ENCODE measurements around the gene STIP1. TPM values are rescaled to one million over a fixed set of nuclear protein-coding genes. Genes with fewer than 3 reads are reported as not detected.
A peak's percentile ranks its signal among the peaks of the same experiment; 100 is the strongest.

STIP1 gene
- total and polyA plus RNA-seq, 9 of the 15 experiments (the other 6 are each of a cell fraction or from before 2014, with no cell fraction given): 58.1 to 465 (median 346) TPM

GRCh38 chr11:64245797-64246620 is 60.0 kb downstream of the STIP1 start (continued):
- no peak for TF ChIP-seq BRF1 (IDR thresholded peaks at IDR 0.05; ENCODE audit: borderline replicate concordance, extremely low read depth, insufficient read length)
- TF ChIP-seq POU5F1 (IDR thresholded peaks at IDR 0.05; ENCODE audit: borderline replicate concordance, low read depth, low read length, partially characterized antibody): no peak
- TF ChIP-seq ZC3H4 (CRISPR knock-in tag; IDR thresholded peaks at IDR 0.05; ENCODE audit: borderline replicate concordance): 0 out of 2 replicates have a peak, but pooled peaks have one; percentile 8
- TF ChIP-seq ZFP30 (CRISPR knock-in tag; IDR thresholded peaks at IDR 0.05; ENCODE audit: borderline replicate concordance): no peak
- TF ChIP-seq NCOA6 (IDR thresholded peaks at IDR 0.05): no peak
- no peak for TF ChIP-seq EP300 (IDR thresholded peaks at IDR 0.05; ENCODE audit: low read length)
- TF ChIP-seq MITF (IDR thresholded peaks at IDR 0.05): 0 out of 2 replicates have a peak, but pooled peaks have one; percentile 31
- TF ChIP-seq MBD2 (IDR thresholded peaks at IDR 0.05; ENCODE audit: borderline replicate concordance, low read depth): no peak
- no peak for TF ChIP-seq HNRNPK (IDR thresholded peaks at IDR 0.05; ENCODE audit: low read depth, low read length, poor library complexity, severe bottlenecking)
- TF ChIP-seq MAX (CRISPR knock-in tag; IDR thresholded peaks at IDR 0.05): no peak
- no peak for TF ChIP-seq PPARD (CRISPR knock-in tag; IDR thresholded peaks at IDR 0.05)
- TF ChIP-seq IRF2 (CRISPR knock-in tag; IDR thresholded peaks at IDR 0.05): 0 out of 2 replicates have a peak, but pooled peaks have one; percentile 50
- no peak for TF ChIP-seq ARHGAP35 (IDR thresholded peaks at IDR 0.05; ENCODE audit: partially characterized antibody)
- TF ChIP-seq KDM2B (CRISPR knock-in tag; IDR thresholded peaks at IDR 0.05): no peak
- TF ChIP-seq MAFK (IDR thresholded peaks at IDR 0.05; ENCODE audit: low read length): no peak
- TF ChIP-seq GABPB2 (CRISPR knock-in tag; conservative IDR thresholded peaks at IDR 0.05): no peak
- TF ChIP-seq ZNF436 (CRISPR knock-in tag; IDR thresholded peaks at IDR 0.05): no peak
- no peak for TF ChIP-seq ARID3A (IDR thresholded peaks at IDR 0.05; ENCODE audit: borderline replicate concordance, low read depth, low read length)
